Testis (tissue), 5 donors: ENCODE data around the gene OR4A15. TPM values are rescaled to one million over a fixed set of nuclear protein-coding genes. Genes with fewer than 3 reads are reported as not detected.

Source experiments
- DNase-seq: peaks from one replicate; pipeline ENCODE4 v3.0.0-alpha.2; 2019
- H3K27ac ChIP-seq, 2 donors: fragments of 200-600 bp; sonication (generic); one replicate each; pipeline ENCODE4 v1.5.1; 2019
- H3K27me3 ChIP-seq: fragments of 200-600 bp; sonication (generic); one replicate; pipeline ENCODE4 v1.5.1; 2019
- H3K36me3 ChIP-seq: fragments of 200-600 bp; sonication (generic); one replicate; pipeline ENCODE4 v1.5.1; 2017; ENCODE audit warnings: low read depth; ENCODE audit errors: missing control alignments
- H3K4me1 ChIP-seq: fragments of 200-600 bp; sonication (generic); one replicate; pipeline ENCODE4 v1.5.1; 2019
- H3K4me3 ChIP-seq, 2 donors: fragments of 200-600 bp; sonication (generic); one replicate each; pipeline ENCODE4 v1.5.1; 2017 to 2019
- H3K9me3 ChIP-seq: fragments of 200-600 bp; sonication (generic); one replicate; pipeline ENCODE4 v1.5.1; 2017
- CTCF ChIP-seq, 3 experiments: fragments of 450-650 bp in 2 of 3; fragments of 200-600 bp in 1 of 3; sonication (generic) in 1 of 3; IDR thresholded peaks; one replicate each; pipeline ENCODE4 v1.5.1; 2016 to 2019; ENCODE audit warnings: antibody characterized with exemption in 3 of 3, mild to moderate bottlenecking in 2 of 3, moderate library complexity in 1 of 3
- POLR2A ChIP-seq: fragments of 450-650 bp; IDR thresholded peaks from one replicate; pipeline ENCODE4 v1.6.1; 2017; ENCODE audit warnings: antibody characterized with exemption, mild to moderate bottlenecking, moderate library complexity
- WGBS, 2 donors: methylation state at CpG; one replicate each; pipeline ENCODE4 v1.1.5; 2018; 5-methylcytosine and 5-hydroxymethylcytosine counted together
- intact Hi-C: fragments of 100-400 bp; cut with DNase I; formaldehyde crosslinking; loops from one replicate; pipeline ENCODE4 v1.15.1; 2023; ENCODE audit warnings: low total_unique reads
- long read RNA-seq, 2 donors: transcript quantifications; one replicate each; lab custom pipeline, GENCODE V29; 2026
- polyA plus RNA-seq: library from polyadenylated mRNA; stranded (reverse); fragments of 350-450 nt; fragmentation: Illumina TruSeq; extraction: RNeasy Lipid Tissue Mini Kit (QIAGEN cat#74804); gene quantifications from one replicate; pipeline ENCODE4 v1.2.3, GENCODE V29; 2014; ENCODE audit warnings: low read depth, low replicate concordance; ENCODE audit not compliant: insufficient read depth
- total RNA-seq, 2 donors: library from RNA; depleted of rRNA; stranded (reverse); fragments of >200 nt; gene quantifications; one replicate each; pipeline ENCODE4 v1.2.3, GENCODE V29; 2016

The OR4A15 gene
- total RNA-seq (not detected), polyA plus RNA-seq (not detected)
- long read RNA-seq, donor 1: 0 reads
- long read RNA-seq, donor 2: 0 reads

- Histone ChIP-seq H3K36me3 (no peaks in the 10 kb centered on the region), H3K4me3 (no peak within 1 kb of the TSS)
- intact Hi-C loops: no loop called here
Observed at GRCh38 chr11:55367674-55368073, at the start of gene OR4A15. Gene OR4A15, plus strand, starts transcription at chr11:55367974. Its CDS starts 0 bp downstream, at chr11:55367974.

DNA sequence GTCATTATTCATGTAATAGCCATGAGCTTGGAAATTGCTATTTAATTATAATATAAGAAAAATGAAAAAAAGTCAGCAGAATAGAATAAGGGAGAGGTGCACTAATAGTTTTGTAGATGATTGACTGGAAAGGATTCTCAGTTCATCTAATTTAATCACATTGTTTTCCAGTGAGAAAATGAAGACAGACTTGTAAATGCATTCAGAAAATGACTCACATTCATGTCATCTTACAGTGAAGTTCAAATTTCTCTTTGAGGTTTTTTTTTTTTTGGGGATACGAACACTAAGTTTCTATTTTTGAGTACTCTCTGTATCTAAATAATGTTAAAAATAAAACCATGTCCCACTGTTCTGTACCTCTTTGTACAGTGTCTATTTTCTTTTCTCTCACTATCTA lies 43.3 kb upstream of the OR4A15 start:
- WGBS, 2 donors: 71 to 74% methylated on average over 1 of the region's 1 CpG
- intact Hi-C loops: no loop called here
- Histone ChIP-seq H3K4me3 (no peak overlapping the region), H3K9me3 (no peaks in the 10 kb centered on the region), H3K27me3 (no peaks in the 10 kb centered on the region), H3K4me1 (no peaks in the 10 kb centered on the region), H3K27ac (no peak overlapping the region), H3K36me3 (no peaks in the 10 kb centered on the region)
- DNase-seq: no peak
- TF ChIP-seq CTCF (IDR thresholded peaks at IDR 0.05) (no peak), POLR2A (no peak)

More at GRCh38 chr11:55367674-55368073, at the start of gene OR4A15:
- H3K9me3 ChIP-seq: no peaks in the 10 kb centered on the region
- no peaks in the 10 kb centered on the region for H3K4me1 ChIP-seq
- no peaks in the 10 kb centered on the region for H3K27me3 ChIP-seq
- no peak within 1 kb of the TSS for H3K27ac ChIP-seq
- 46 to 62% methylated on average over 4 of the region's 4 CpGs for WGBS, 2 donors
- TF ChIP-seq POLR2A: no peak
- no peak for TF ChIP-seq CTCF (IDR thresholded peaks at IDR 0.05)
- no peak for DNase-seq

GRCh38 chr11:55342901-55343300 lies 24.9 kb upstream of the OR4A15 start, which contains the start of gene OR4A16:
Gene OR4A16, plus strand, starts transcription at chr11:55343201. Its CDS starts 0 bp downstream, at chr11:55343201.
- intact Hi-C loops: loop anchor here (10.0 kb wide), 1 partner anchor 62 kb away; no protein-coding TSS in a partner anchor
- H3K27ac ChIP-seq: no peak within 1 kb of the TSS
- H3K27me3 ChIP-seq: no peaks in the 10 kb centered on the region
- H3K4me1 ChIP-seq: no peaks in the 10 kb centered on the region
- DNase-seq: no peak
- no peaks in the 10 kb centered on the region for H3K36me3 ChIP-seq
- no peak within 1 kb of the TSS for H3K4me3 ChIP-seq
- no peaks in the 10 kb centered on the region for H3K9me3 ChIP-seq
- TF ChIP-seq CTCF (IDR thresholded peaks at IDR 0.05) (no peak), POLR2A (no peak)
- WGBS, 2 donors: 62 to 66% methylated on average over 3 of the region's 3 CpGs

DNA sequence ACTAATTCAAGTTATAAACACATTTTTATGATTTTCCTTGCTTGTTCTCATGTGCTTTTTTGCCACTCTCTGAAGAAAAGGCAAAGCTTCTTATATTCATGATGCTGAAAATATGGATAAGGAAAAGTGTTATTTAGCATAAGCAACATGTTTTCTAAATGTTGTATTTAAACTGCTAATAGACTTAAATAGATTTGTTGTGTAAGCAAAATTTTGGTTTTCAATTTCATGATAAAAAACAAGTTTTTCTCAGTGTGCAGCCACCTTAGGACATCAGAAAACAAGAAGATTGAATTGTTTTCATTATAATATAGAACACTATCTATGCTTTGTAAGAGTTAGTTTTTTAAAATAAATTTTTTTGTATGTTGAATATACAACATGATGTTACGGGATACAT lies 22.5 kb upstream of the OR4A15 start:
- no peak for DNase-seq
- intact Hi-C loops: loop anchor here (10.0 kb wide), 1 partner anchor 59 kb away; no protein-coding TSS in a partner anchor
- TF ChIP-seq POLR2A (no peak), CTCF (IDR thresholded peaks at IDR 0.05) (no peak)
- Histone ChIP-seq H3K36me3 (no peaks in the 10 kb centered on the region), H3K4me3 (no peak overlapping the region), H3K27ac (no peak overlapping the region), H3K4me1 (no peaks in the 10 kb centered on the region), H3K27me3 (no peaks in the 10 kb centered on the region), H3K9me3 (no peaks in the 10 kb centered on the region)
- 77 to 85% methylated on average over 1 of the region's 1 CpG for WGBS, 2 donors

GRCh38 chr11:55349032-55349431 lies 18.7 kb upstream of the OR4A15 start:
- Histone ChIP-seq H3K27ac (no peak overlapping the region), H3K9me3 (no peaks in the 10 kb centered on the region), H3K4me1 (no peaks in the 10 kb centered on the region), H3K4me3 (no peak overlapping the region), H3K27me3 (no peaks in the 10 kb centered on the region), H3K36me3 (no peaks in the 10 kb centered on the region)
- WGBS, 2 donors: 14 to 15% methylated on average over 1 of the region's 1 CpG
- intact Hi-C loops: loop anchor here (10.0 kb wide), 1 partner anchor 56 kb away; no protein-coding TSS in a partner anchor
- no peak for TF ChIP-seq CTCF (IDR thresholded peaks at IDR 0.05)
- TF ChIP-seq POLR2A: no peak
- DNase-seq: no peak
